Thyroid gland (tissue), 4 donors: ENCODE measurements around the gene EEF1A2.

Source experiments
- CTCF ChIP-seq, 6 experiments: fragments of 200-600 bp in 3 of 6; fragments of 450-650 bp in 3 of 6; sonication (generic) in 3 of 6; IDR thresholded peaks; one replicate each; pipeline ENCODE4 v1.5.1; 2016 to 2019; ENCODE audit warnings: antibody characterized with exemption in 6 of 6, mild to moderate bottlenecking in 2 of 6, inconsistent platforms in 1 of 6, moderate library complexity in 1 of 6
- POLR2A ChIP-seq, 2 donors: fragments of 450-650 bp; IDR thresholded peaks; one replicate each; pipeline ENCODE4 v1.6.1; 2017; ENCODE audit warnings: antibody characterized with exemption in 2 of 2, mild to moderate bottlenecking in 2 of 2, moderate library complexity in 1 of 2

- no peak for TF ChIP-seq CTCF (IDR thresholded peaks at IDR 0.05)
- TF ChIP-seq POLR2A (IDR thresholded peaks at IDR 0.05), result no peak
Measured at GRCh38 chr20:63497946-63498935, 642 bp downstream of the EEF1A2 start.
